Liver (tissue), 3 donors: ENCODE measurements around the gene GALK2.

Experiments used
- ATF3 ChIP-seq: IDR thresholded peaks from 2 replicates; pipeline ENCODE4 v1.6.1; 2016; ENCODE audit warnings: antibody characterized with exemption
- CTCF ChIP-seq: fragments of 150-350 bp; IDR thresholded peaks from 2 replicates; pipeline ENCODE4 v1.5.1; 2017; ENCODE audit warnings: improper control_type of control experiment, low read depth, low read length; ENCODE audit not compliant: missing input control
- EGR1 ChIP-seq, 2 donors: IDR thresholded peaks; 2 replicates each; pipeline ENCODE4 v1.6.1; 2016 to 2018; ENCODE audit warnings: antibody characterized with exemption in 2 of 2, low read depth in 2 of 2
- FOXA1 ChIP-seq: IDR thresholded peaks from 2 replicates; pipeline ENCODE4 v1.6.1; 2016; ENCODE audit warnings: antibody characterized with exemption
- GABPA ChIP-seq, 2 donors: IDR thresholded peaks in 1 of 2; conservative IDR thresholded peaks in 1 of 2; 2 replicates each; pipeline ENCODE4 v1.6.1; 2016; ENCODE audit warnings: antibody characterized with exemption in 2 of 2, mild to moderate bottlenecking in 1 of 2, moderate library complexity in 1 of 2
- MAX ChIP-seq: IDR thresholded peaks from 2 replicates; pipeline ENCODE4 v1.6.1; 2016; ENCODE audit warnings: antibody characterized with exemption
- RAD21 ChIP-seq, 2 donors: IDR thresholded peaks; 2 replicates each; pipeline ENCODE4 v1.6.1; 2016; ENCODE audit warnings: antibody characterized with exemption in 2 of 2, mild to moderate bottlenecking in 2 of 2
- RXRA ChIP-seq, 2 donors: IDR thresholded peaks; 2 replicates each; pipeline ENCODE4 v1.6.1; 2017 to 2018; ENCODE audit warnings: antibody characterized with exemption in 2 of 2, mild to moderate bottlenecking in 1 of 2
- SP1 ChIP-seq: IDR thresholded peaks from 2 replicates; pipeline ENCODE4 v1.6.1; 2018; ENCODE audit warnings: antibody characterized with exemption, mild to moderate bottlenecking
- TAF1 ChIP-seq: conservative IDR thresholded peaks from 2 replicates; pipeline ENCODE4 v1.6.1; 2016; ENCODE audit warnings: antibody characterized with exemption, mild to moderate bottlenecking
- YY1 ChIP-seq: IDR thresholded peaks from 2 replicates; pipeline ENCODE4 v1.6.1; 2016; ENCODE audit warnings: antibody characterized with exemption, mild to moderate bottlenecking
- ZBTB33 ChIP-seq: IDR thresholded peaks from 2 replicates; pipeline ENCODE4 v1.6.1; 2016; ENCODE audit warnings: antibody characterized with exemption
- donor health status: healthy.
- donor health status: healthy.

GRCh38 chr15:49189631-49190030 is 19.6 kb downstream of the GALK2 start:
- TF ChIP-seq CTCF (no peak), MAX (no peak), RAD21 (IDR thresholded peaks at IDR 0.05) (no peak), ATF3 (no peak), RXRA (IDR thresholded peaks at IDR 0.05) (no peak), GABPA (IDR thresholded peaks at IDR 0.05 in 1 of 2, conservative IDR thresholded peaks at IDR 0.05 in 1 of 2) (no peak), FOXA1 (no peak), TAF1 (no peak), SP1 (no peak), EGR1 (IDR thresholded peaks at IDR 0.05; ENCODE audit: low read depth in 2 of 2) (no peak), ZBTB33 (no peak), YY1 (no peak)
